ENCODE results near the gene LCN1. TPM values are rescaled to one million over a fixed set of nuclear protein-coding genes. Genes with fewer than 3 reads are reported as not detected.

The LCN1 gene
- total RNA-seq, 1 donor from 2014 or later: not detected

- H3K4me1 ChIP-seq: peaks cover 4% of the 10 kb centered on the region
- no peaks in the 10 kb centered on the region for H3F3A ChIP-seq (ENCODE audit: low read depth)
- no peak overlapping the region for H3K4me3 ChIP-seq
- no peak overlapping the region for H3K4me3 Mint-ChIP-seq
- H3K36me3 ChIP-seq: no peaks in the 10 kb centered on the region
- H3K27me3 Mint-ChIP-seq (ENCODE audit: insufficient read depth, low read depth): peaks cover 6% of the 10 kb centered on the region
- no peak overlapping the region for H3K4me2 ChIP-seq
- peaks cover 8% of the 10 kb centered on the region for H3K4me1 Mint-ChIP-seq
- no peaks in the 10 kb centered on the region for H3K79me2 ChIP-seq (ENCODE audit: low read depth)
- no peak for TF ChIP-seq CTCF (IDR thresholded peaks at IDR 0.05)
- TF ChIP-seq EZH2phosphoT487 (IDR thresholded peaks at IDR 0.05): no peak
- TF ChIP-seq EZH2 (IDR thresholded peaks at IDR 0.05): no peak
- H3K9ac ChIP-seq: no peak overlapping the region
- H2AFZ ChIP-seq (replicated peaks): no peak overlapping the region
- no peaks in the 10 kb centered on the region for H3K9me3 ChIP-seq (ENCODE audit: low read depth)
- H3K27ac ChIP-seq: no peak overlapping the region
- DNase-seq (ENCODE audit: low spot score): no peak
- H3K27ac Mint-ChIP-seq: no peak overlapping the region
- no peaks in the 10 kb centered on the region for H3K27me3 ChIP-seq
- no peaks in the 10 kb centered on the region for H3K9me3 Mint-ChIP-seq
- no peaks in the 10 kb centered on the region for H3K36me3 Mint-ChIP-seq
- H4K20me1 ChIP-seq (ENCODE audit: low read depth): no peaks in the 10 kb centered on the region
Measured at GRCh38 chr9:135515083-135515951, 5.9 kb upstream of the LCN1 start.

- no peaks in the 10 kb centered on the region for H3K79me2 ChIP-seq (ENCODE audit: low read depth)
- no peaks in the 10 kb centered on the region for H3F3A ChIP-seq (ENCODE audit: low read depth)
- Mint-ChIP-seq H3K4me3 (no peak overlapping the region), H3K9me3 (no peaks in the 10 kb centered on the region), H3K36me3 (no peaks in the 10 kb centered on the region), H3K27me3 (ENCODE audit: insufficient read depth, low read depth) (peaks cover 6% of the 10 kb centered on the region), H3K4me1 (peaks cover 8% of the 10 kb centered on the region), H3K27ac (peak overlapping the region; percentile 77)
- H3K36me3 ChIP-seq: no peaks in the 10 kb centered on the region
- no peak overlapping the region for H3K27ac ChIP-seq
- H3K4me1 ChIP-seq: peaks cover 4% of the 10 kb centered on the region
- H3K4me2 ChIP-seq: no peak overlapping the region
- no peak for DNase-seq (ENCODE audit: low spot score)
- TF ChIP-seq CTCF (IDR thresholded peaks at IDR 0.05) (no peak), EZH2phosphoT487 (IDR thresholded peaks at IDR 0.05) (no peak), EZH2 (IDR thresholded peaks at IDR 0.05) (no peak)
- no peak overlapping the region for H2AFZ ChIP-seq (replicated peaks)
- no peaks in the 10 kb centered on the region for H3K27me3 ChIP-seq
- H3K9ac ChIP-seq: no peak overlapping the region
- no peak overlapping the region for H3K4me3 ChIP-seq
- H3K9me3 ChIP-seq (ENCODE audit: low read depth): no peaks in the 10 kb centered on the region
- H4K20me1 ChIP-seq (ENCODE audit: low read depth): no peaks in the 10 kb centered on the region
Measured at GRCh38 chr9:135516132-135516860, 4.9 kb upstream of the LCN1 start.

GRCh38 chr9:135517407-135517822 lies 3.8 kb upstream of the LCN1 start:
- no peaks in the 10 kb centered on the region for H3K36me3 ChIP-seq
- no peaks in the 10 kb centered on the region for H3K27me3 ChIP-seq
- no peak overlapping the region for H2AFZ ChIP-seq (replicated peaks)
- no peaks in the 10 kb centered on the region for H3K9me3 ChIP-seq (ENCODE audit: low read depth)
- H3K4me1 Mint-ChIP-seq: peaks cover 6% of the 10 kb centered on the region
- no peak overlapping the region for H3K4me3 ChIP-seq
- no peaks in the 10 kb centered on the region for H4K20me1 ChIP-seq (ENCODE audit: low read depth)
- peaks cover 3% of the 10 kb centered on the region for H3K27me3 Mint-ChIP-seq (ENCODE audit: insufficient read depth, low read depth)
- no peak overlapping the region for H3K4me3 Mint-ChIP-seq
- no peak overlapping the region for H3K27ac ChIP-seq
- DNase-seq (ENCODE audit: low spot score): no peak
- no peak overlapping the region for H3K27ac Mint-ChIP-seq
- H3K79me2 ChIP-seq (ENCODE audit: low read depth): no peaks in the 10 kb centered on the region
- no peaks in the 10 kb centered on the region for H3K9me3 Mint-ChIP-seq
- TF ChIP-seq EZH2phosphoT487 (IDR thresholded peaks at IDR 0.05) (no peak), CTCF (IDR thresholded peaks at IDR 0.05) (no peak), EZH2 (IDR thresholded peaks at IDR 0.05) (no peak)
- no peaks in the 10 kb centered on the region for H3F3A ChIP-seq (ENCODE audit: low read depth)
- no peak overlapping the region for H3K4me2 ChIP-seq
- peaks cover 4% of the 10 kb centered on the region for H3K4me1 ChIP-seq
- H3K9ac ChIP-seq: no peak overlapping the region
- H3K36me3 Mint-ChIP-seq: no peaks in the 10 kb centered on the region

Data from neural progenitor cell (in vitro differentiated cells).